MM.1S (cell line): ENCODE measurements around the gene CAP2.

Experiments used
- EZH2 ChIP-seq: fragments of 300-600 bp; sonication (generic); optimal IDR thresholded peaks from 2 replicates; pipeline ENCODE3; 2017; ENCODE audit warnings: low read depth, mild to moderate bottlenecking, antibody characterized with exemption, low read length, mixed read lengths
- TF ChIP-seq, protein P1 (sequence below): fragments of 300-600 bp; sonication (generic); IDR thresholded peaks from 2 replicates; pipeline ENCODE4 v1.5.1; 2016; ENCODE audit warnings: antibody characterized with exemption, low read length, mixed read lengths

DNA sequence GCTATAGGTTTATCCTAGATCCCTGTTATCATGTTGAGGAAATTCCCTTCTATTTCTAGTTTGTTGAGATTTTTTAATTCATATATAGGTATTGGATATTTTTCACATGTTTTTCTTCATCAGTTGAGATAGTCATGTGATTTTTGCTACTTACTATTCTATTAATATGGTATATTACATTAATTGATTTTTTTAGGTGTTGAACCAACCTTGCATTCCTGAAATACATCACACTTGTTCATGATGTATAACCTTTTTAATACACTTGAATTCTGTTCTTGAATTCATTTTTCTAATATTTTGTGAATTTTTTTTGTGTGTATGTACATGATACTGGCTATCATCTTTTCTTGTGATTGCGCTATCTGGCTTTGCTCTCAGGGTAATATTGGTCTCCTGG, 25.5 kb upstream of the CAP2 start:
- TF ChIP-seq, protein P1, sequence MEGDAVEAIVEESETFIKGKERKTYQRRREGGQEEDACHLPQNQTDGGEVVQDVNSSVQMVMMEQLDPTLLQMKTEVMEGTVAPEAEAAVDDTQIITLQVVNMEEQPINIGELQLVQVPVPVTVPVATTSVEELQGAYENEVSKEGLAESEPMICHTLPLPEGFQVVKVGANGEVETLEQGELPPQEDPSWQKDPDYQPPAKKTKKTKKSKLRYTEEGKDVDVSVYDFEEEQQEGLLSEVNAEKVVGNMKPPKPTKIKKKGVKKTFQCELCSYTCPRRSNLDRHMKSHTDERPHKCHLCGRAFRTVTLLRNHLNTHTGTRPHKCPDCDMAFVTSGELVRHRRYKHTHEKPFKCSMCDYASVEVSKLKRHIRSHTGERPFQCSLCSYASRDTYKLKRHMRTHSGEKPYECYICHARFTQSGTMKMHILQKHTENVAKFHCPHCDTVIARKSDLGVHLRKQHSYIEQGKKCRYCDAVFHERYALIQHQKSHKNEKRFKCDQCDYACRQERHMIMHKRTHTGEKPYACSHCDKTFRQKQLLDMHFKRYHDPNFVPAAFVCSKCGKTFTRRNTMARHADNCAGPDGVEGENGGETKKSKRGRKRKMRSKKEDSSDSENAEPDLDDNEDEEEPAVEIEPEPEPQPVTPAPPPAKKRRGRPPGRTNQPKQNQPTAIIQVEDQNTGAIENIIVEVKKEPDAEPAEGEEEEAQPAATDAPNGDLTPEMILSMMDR: no peak
- no peak for TF ChIP-seq EZH2
